ENCODE measurements around the gene ASF1A. TPM values are rescaled to one million over a fixed set of nuclear protein-coding genes. Genes with fewer than 3 reads are reported as not detected.

Gene ASF1A
- total and polyA plus RNA-seq, 2 experiments from 2014 or later, result 9.3 to 27.9 TPM

- Histone ChIP-seq H3K27ac (no peak overlapping the region), H3K4me1 (ENCODE audit: low read depth) (peaks cover 3% of the 10 kb centered on the region), H3K4me3 (no peak overlapping the region), H3K9me3 (ENCODE audit: low read depth) (no peaks in the 10 kb centered on the region), H3K27me3 (no peaks in the 10 kb centered on the region), H3K36me3 (peaks cover 55% of the 10 kb centered on the region)
- TF ChIP-seq CTCF (IDR thresholded peaks at IDR 0.05; ENCODE audit: low read depth, low read length), result no peak
- no peak for DNase-seq (ENCODE audit: low read depth in 1 of 2, low spot score in 1 of 2)
Observed at GRCh38 chr6:118903691-118904090, 9.7 kb downstream of the ASF1A start.

GRCh38 chr6:118905084-118905483 is 11.1 kb downstream of the ASF1A start:
- Histone ChIP-seq H3K9me3 (ENCODE audit: low read depth) (no peaks in the 10 kb centered on the region), H3K27ac (no peak overlapping the region), H3K4me3 (no peak overlapping the region), H3K36me3 (peaks cover 65% of the 10 kb centered on the region), H3K27me3 (no peaks in the 10 kb centered on the region), H3K4me1 (ENCODE audit: low read depth) (peaks cover 3% of the 10 kb centered on the region)
- DNase-seq (ENCODE audit: low read depth in 1 of 2, low spot score in 1 of 2), result no peak
- TF ChIP-seq CTCF (IDR thresholded peaks at IDR 0.05; ENCODE audit: low read depth, low read length), result no peak

GRCh38 chr6:118905851-118906250 is 11.9 kb downstream of the ASF1A start:
- no peaks in the 10 kb centered on the region for H3K4me1 ChIP-seq (ENCODE audit: low read depth)
- H3K4me3 ChIP-seq, result no peak overlapping the region
- no peak overlapping the region for H3K27ac ChIP-seq
- DNase-seq (ENCODE audit: low read depth in 1 of 2, low spot score in 1 of 2), result no peak
- no peak for TF ChIP-seq CTCF (IDR thresholded peaks at IDR 0.05; ENCODE audit: low read depth, low read length)
- H3K36me3 ChIP-seq, result peaks cover 71% of the 10 kb centered on the region
- no peaks in the 10 kb centered on the region for H3K27me3 ChIP-seq
- H3K9me3 ChIP-seq (ENCODE audit: low read depth), result no peaks in the 10 kb centered on the region

- TF ChIP-seq CTCF (IDR thresholded peaks at IDR 0.05; ENCODE audit: low read depth, low read length), result no peak
- Histone ChIP-seq H3K4me1 (ENCODE audit: low read depth) (no peaks in the 10 kb centered on the region), H3K27me3 (no peaks in the 10 kb centered on the region), H3K36me3 (peaks cover 76% of the 10 kb centered on the region), H3K27ac (no peak overlapping the region), H3K4me3 (no peak overlapping the region), H3K9me3 (ENCODE audit: low read depth) (no peaks in the 10 kb centered on the region)
- peak in 1 of 2 donors; percentile 29 for DNase-seq (ENCODE audit: low read depth in 1 of 2, low spot score in 1 of 2)
Observed at GRCh38 chr6:118908441-118908840, 14.5 kb downstream of the ASF1A start.

GRCh38 chr6:118912646-118913045 is 18.7 kb downstream of the ASF1A start:
- no peak for DNase-seq (ENCODE audit: low read depth in 1 of 2, low spot score in 1 of 2)
- Histone ChIP-seq H3K27ac (peak overlapping the region; percentile 73), H3K27me3 (no peaks in the 10 kb centered on the region), H3K9me3 (ENCODE audit: low read depth) (no peaks in the 10 kb centered on the region), H3K36me3 (peaks cover 54% of the 10 kb centered on the region), H3K4me1 (ENCODE audit: low read depth) (no peaks in the 10 kb centered on the region), H3K4me3 (no peak overlapping the region)
- TF ChIP-seq CTCF (IDR thresholded peaks at IDR 0.05; ENCODE audit: low read depth, low read length), result no peak

- no peak overlapping the region for H3K4me3 ChIP-seq
- TF ChIP-seq CTCF (IDR thresholded peaks at IDR 0.05; ENCODE audit: low read depth, low read length), result no peak
- H3K27ac ChIP-seq, result no peak overlapping the region
- no peaks in the 10 kb centered on the region for H3K9me3 ChIP-seq (ENCODE audit: low read depth)
- no peak for DNase-seq (ENCODE audit: low read depth in 1 of 2, low spot score in 1 of 2)
- H3K4me1 ChIP-seq (ENCODE audit: low read depth), result no peaks in the 10 kb centered on the region
- H3K36me3 ChIP-seq, result peaks cover 50% of the 10 kb centered on the region
- H3K27me3 ChIP-seq, result no peaks in the 10 kb centered on the region
Observed at GRCh38 chr6:118913161-118913560, 19.2 kb downstream of the ASF1A start.

Measured in cardiac muscle cell (in vitro differentiated cells and primary cell).